ENCODE results near the gene DNAH17. TPM values are rescaled to one million over a fixed set of nuclear protein-coding genes. Genes with fewer than 3 reads are reported as not detected.

Gene DNAH17
- polyA plus RNA-seq, 1 experiment = not detected

DNA sequence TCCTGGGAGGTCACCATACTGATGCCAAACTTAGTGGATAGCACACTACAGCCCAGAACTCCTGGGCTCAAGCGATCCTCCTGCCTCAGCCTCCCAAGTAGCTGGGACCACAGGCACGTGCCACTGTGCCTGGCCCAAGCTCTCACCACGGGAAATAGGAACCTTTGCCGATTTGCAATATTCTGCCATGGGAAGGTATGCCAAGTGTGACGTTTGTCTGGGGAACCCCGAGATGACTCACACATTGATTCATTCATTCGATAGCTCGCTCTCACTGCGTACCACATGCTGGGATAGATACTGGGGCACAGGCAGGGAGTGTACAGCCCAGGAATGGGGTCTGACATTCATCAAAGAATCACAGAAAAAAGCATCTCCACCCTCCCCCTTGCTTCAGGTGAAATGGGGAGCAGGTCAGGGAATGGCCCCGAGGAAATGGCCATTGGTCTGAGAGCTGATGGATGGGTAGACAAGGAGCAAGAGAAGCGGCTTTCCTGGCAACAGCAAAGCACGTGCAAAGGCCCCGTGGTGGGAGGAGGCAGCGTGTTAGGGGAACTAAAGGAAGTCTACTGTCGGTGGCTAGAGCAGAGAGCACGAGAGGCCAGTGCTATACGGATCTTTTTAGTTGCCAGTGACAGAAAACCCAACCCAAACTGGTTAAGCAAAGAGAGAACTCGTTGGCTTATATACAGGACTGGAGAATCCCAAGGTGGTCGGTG lies 44.1 kb downstream of the DNAH17 start:
- H3K27me3 ChIP-seq (ENCODE audit: control insufficient read depth, insufficient read depth, low read length) = peaks cover 5% of the 10 kb centered on the region
- no peak overlapping the region for H3K27ac ChIP-seq (ENCODE audit: low read depth, low read length)
- H3K4me3 ChIP-seq (ENCODE audit: low read depth, low read length) = no peak overlapping the region
- TF ChIP-seq CTCF (IDR thresholded peaks at IDR 0.05; ENCODE audit: low read depth, low read length) = no peak
- ChIA-PET CTCF (no interaction called here), POLR2A (no interaction called here)
- DNase-seq (ENCODE audit: low read depth, low spot score) = no peak
- no peaks in the 10 kb centered on the region; the same call in 1 of the 2 replicates for H3K9me3 ChIP-seq (ENCODE audit: control insufficient read depth, insufficient read depth, low read length)

GRCh38 chr17:78532311-78532710 lies 44.9 kb downstream of the DNAH17 start:
- CTCF ChIA-PET = no interaction called here

GRCh38 chr17:78530675-78531074 lies 46.5 kb downstream of the DNAH17 start:
- TF ChIP-seq CTCF (IDR thresholded peaks at IDR 0.05; ENCODE audit: low read depth, low read length) = no peak
- no peak overlapping the region for H3K4me3 ChIP-seq (ENCODE audit: low read depth, low read length)
- H3K9me3 ChIP-seq (ENCODE audit: control insufficient read depth, insufficient read depth, low read length) = no peaks in the 10 kb centered on the region; the same call in 1 of the 2 replicates
- DNase-seq (ENCODE audit: low read depth, low spot score) = no peak
- H3K27me3 ChIP-seq (ENCODE audit: control insufficient read depth, insufficient read depth, low read length) = peaks cover 7% of the 10 kb centered on the region
- no peak overlapping the region for H3K27ac ChIP-seq (ENCODE audit: low read depth, low read length)
- CTCF ChIA-PET = no interaction called here
- POLR2A ChIA-PET = no interaction called here

More at GRCh38 chr17:78532311-78532710, 44.9 kb downstream of the DNAH17 start:
- TF ChIP-seq CTCF (IDR thresholded peaks at IDR 0.05; ENCODE audit: low read depth, low read length) = no peak
- peaks cover 6% of the 10 kb centered on the region for H3K27me3 ChIP-seq (ENCODE audit: control insufficient read depth, insufficient read depth, low read length)
- H3K9me3 ChIP-seq (ENCODE audit: control insufficient read depth, insufficient read depth, low read length) = no peaks in the 10 kb centered on the region; the same call in 1 of the 2 replicates
- DNase-seq (ENCODE audit: low read depth, low spot score) = no peak
- H3K4me3 ChIP-seq (ENCODE audit: low read depth, low read length) = no peak overlapping the region
- POLR2A ChIA-PET = no interaction called here
- H3K27ac ChIP-seq (ENCODE audit: low read depth, low read length) = no peak overlapping the region

DNA sequence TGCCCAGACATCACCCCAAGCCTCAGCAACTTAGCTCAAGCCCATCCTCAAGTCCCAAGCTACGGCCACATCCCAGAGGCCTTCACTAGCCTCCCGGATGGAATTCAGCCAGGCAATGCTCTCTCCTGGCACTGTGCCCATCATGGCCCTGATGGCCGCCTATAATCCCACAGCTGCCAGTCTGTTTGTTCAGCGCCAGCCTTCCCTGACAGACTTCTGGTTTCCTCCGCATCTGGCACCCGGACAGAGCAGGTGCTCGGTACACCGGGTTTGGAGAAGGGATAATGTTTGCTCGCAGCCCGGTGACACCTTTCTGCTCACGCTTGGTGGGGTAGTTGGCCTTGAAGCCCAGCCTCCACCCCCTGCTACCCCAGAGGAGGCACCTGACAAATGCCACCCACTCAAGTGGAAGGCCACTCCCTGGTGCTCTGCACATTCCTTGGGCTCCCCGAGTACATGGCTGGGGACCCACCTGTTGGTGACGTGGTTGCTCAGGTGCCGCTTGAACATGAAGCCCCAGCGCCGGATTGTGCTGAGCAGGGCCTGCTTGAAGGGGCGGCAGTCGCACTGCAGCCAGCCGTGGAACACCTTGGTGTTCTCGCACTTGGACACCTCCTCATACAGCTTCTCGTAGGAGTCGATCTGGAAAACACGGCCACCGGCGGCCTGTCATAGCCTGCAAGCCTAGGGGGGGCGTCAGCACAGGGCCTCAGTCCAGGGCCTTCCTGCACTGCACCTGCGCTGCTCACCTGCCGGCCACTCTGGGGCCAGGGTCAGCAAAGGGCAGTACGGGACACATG lies 47.1 kb downstream of the DNAH17 start:
- ChIA-PET POLR2A (no interaction called here), CTCF (no interaction called here)
- H3K9me3 ChIP-seq (ENCODE audit: control insufficient read depth, insufficient read depth, low read length) = no peaks in the 10 kb centered on the region; the same call in 1 of the 2 replicates
- DNase-seq (ENCODE audit: low read depth, low spot score) = no peak
- TF ChIP-seq CTCF (IDR thresholded peaks at IDR 0.05; ENCODE audit: low read depth, low read length) = no peak
- H3K27me3 ChIP-seq (ENCODE audit: control insufficient read depth, insufficient read depth, low read length) = peaks cover 7% of the 10 kb centered on the region
- H3K4me3 ChIP-seq (ENCODE audit: low read depth, low read length) = no peak overlapping the region
- H3K27ac ChIP-seq (ENCODE audit: low read depth, low read length) = no peak overlapping the region

DNA sequence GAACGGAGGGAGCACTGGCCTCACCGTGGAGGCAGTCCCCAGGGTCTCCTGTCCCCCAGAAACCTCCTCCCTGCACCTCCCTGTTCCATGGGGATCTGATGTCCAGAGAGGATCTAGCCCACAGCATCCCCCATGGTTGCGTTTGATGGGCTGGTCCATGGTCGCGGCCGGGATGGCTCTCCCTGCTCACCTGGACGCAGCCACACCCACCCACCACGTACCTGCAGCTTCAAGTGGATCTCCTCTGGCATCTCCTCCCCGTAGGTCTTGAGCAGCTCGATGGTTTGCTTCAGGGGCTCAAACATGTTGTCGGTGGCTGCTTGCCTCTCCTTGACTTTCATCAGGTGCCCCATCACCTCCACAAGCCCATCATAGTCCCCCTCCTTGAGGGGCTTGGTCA lies 47.9 kb downstream of the DNAH17 start:
- ChIA-PET CTCF (no interaction called here), POLR2A (interaction anchor here (0.7 kb wide), 1 partner anchor 13 kb away, joined by 6 read pairs; no protein-coding TSS in a partner anchor)
- H3K4me3 ChIP-seq (ENCODE audit: low read depth, low read length) = no peak overlapping the region
- peaks cover 7% of the 10 kb centered on the region for H3K27me3 ChIP-seq (ENCODE audit: control insufficient read depth, insufficient read depth, low read length)
- DNase-seq (ENCODE audit: low read depth, low spot score) = no peak
- no peaks in the 10 kb centered on the region; the same call in 1 of the 2 replicates for H3K9me3 ChIP-seq (ENCODE audit: control insufficient read depth, insufficient read depth, low read length)
- no peak for TF ChIP-seq CTCF (IDR thresholded peaks at IDR 0.05; ENCODE audit: low read depth, low read length)
- H3K27ac ChIP-seq (ENCODE audit: low read depth, low read length) = no peak overlapping the region
